Choroid plexus epithelial cell (primary cell): ENCODE measurements around the gene FBXO45.
A peak's percentile ranks its signal among the peaks of the same experiment; 100 is the strongest.
"Not testable (repeated sequence)": the region's sequence is repeated elsewhere in the genome, so short reads cannot be mapped to it uniquely, and the experiment has no call there.

Experiments
- DNase-seq: peaks from one replicate; pipeline ENCODE4 v3.0.0-alpha.2; 2010; ENCODE audit warnings: low read depth
- H3K4me3 ChIP-seq: 2 replicates; pipeline ENCODE4 v1.5.1; 2011; ENCODE audit warnings: low read depth, mild to moderate bottlenecking, control low read depth, low read length, moderate library complexity
- TF ChIP-seq, protein P1 (sequence below): conservative IDR thresholded peaks from 2 replicates; pipeline ENCODE4 v1.5.1; 2011; ENCODE audit warnings: low read depth, mild to moderate bottlenecking, control low read depth, inconsistent platforms, low read length, moderate library complexity

FBXO45 gene

GRCh38 chr3:196603683-196604082, 35.2 kb downstream of the FBXO45 start:
- DNase-seq = no peak
- no peak overlapping the region for H3K4me3 ChIP-seq
- TF ChIP-seq, protein P1, sequence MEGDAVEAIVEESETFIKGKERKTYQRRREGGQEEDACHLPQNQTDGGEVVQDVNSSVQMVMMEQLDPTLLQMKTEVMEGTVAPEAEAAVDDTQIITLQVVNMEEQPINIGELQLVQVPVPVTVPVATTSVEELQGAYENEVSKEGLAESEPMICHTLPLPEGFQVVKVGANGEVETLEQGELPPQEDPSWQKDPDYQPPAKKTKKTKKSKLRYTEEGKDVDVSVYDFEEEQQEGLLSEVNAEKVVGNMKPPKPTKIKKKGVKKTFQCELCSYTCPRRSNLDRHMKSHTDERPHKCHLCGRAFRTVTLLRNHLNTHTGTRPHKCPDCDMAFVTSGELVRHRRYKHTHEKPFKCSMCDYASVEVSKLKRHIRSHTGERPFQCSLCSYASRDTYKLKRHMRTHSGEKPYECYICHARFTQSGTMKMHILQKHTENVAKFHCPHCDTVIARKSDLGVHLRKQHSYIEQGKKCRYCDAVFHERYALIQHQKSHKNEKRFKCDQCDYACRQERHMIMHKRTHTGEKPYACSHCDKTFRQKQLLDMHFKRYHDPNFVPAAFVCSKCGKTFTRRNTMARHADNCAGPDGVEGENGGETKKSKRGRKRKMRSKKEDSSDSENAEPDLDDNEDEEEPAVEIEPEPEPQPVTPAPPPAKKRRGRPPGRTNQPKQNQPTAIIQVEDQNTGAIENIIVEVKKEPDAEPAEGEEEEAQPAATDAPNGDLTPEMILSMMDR = no peak

GRCh38 chr3:196604548-196604947, 36.1 kb downstream of the FBXO45 start:
- H3K4me3 ChIP-seq = no peak overlapping the region
- DNase-seq = no peak
- TF ChIP-seq, protein P1 = no peak

DNA sequence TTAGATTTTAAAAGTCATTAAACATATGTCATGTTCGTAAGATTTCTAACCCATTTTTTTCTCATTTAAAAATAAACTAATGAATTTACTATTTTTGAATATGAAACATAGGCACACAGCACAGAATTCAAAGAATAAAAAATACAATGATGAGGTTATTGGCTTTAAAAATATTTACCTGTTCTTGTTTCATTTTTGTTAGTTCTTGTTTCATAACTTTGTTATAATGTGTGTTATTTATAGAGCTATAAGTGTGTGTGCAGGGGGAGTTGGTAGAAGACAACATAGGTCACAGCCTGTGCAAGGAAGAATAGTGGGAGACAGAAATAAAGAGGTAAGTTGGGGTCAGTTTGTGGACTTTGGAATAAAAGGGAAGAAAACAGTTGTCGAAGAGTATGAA, 40.2 kb downstream of the FBXO45 start:
- H3K4me3 ChIP-seq = no peak overlapping the region
- TF ChIP-seq, protein P1 = no peak
- DNase-seq = no peak

GRCh38 chr3:196609343-196609775, 40.9 kb downstream of the FBXO45 start:
- DNase-seq = peak; percentile 83
- TF ChIP-seq, protein P1 = peak; percentile 88
- no peak overlapping the region for H3K4me3 ChIP-seq

DNA sequence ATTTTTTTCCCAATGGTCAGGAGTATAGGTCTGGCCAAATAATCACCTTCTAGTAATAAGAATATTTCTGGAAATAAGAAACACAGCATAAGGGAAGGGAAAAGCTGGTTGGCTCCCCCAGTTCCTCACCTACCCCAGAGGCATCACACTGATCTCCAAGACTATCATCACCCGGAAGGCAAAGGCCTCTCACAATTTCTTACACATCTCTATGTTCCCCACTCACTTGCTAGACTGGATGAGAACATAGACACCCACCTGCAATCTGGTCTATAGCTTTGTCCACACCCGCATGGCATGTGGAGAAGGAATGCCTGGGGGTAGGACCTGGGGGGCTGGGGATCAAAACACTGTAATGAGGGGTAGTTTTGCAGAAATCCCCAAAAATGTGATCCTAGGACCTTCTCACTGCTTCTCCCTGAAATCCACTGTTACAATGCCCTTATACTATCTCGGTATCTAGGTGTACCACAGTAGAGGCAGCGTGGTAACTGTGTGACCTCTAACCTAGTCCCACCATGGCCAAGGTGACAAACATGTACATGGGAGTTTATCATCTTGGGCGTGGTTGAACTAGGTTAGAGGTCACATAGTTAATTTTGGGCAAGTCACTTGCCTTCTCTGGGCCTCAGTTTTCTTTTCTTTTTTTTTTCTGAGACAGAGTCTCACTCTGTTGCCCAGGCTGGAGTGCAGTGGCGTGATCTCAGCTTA, 41.5 kb downstream of the FBXO45 start:
- no peak overlapping the region for H3K4me3 ChIP-seq
- no peak for DNase-seq
- TF ChIP-seq, protein P1 = no peak

DNA sequence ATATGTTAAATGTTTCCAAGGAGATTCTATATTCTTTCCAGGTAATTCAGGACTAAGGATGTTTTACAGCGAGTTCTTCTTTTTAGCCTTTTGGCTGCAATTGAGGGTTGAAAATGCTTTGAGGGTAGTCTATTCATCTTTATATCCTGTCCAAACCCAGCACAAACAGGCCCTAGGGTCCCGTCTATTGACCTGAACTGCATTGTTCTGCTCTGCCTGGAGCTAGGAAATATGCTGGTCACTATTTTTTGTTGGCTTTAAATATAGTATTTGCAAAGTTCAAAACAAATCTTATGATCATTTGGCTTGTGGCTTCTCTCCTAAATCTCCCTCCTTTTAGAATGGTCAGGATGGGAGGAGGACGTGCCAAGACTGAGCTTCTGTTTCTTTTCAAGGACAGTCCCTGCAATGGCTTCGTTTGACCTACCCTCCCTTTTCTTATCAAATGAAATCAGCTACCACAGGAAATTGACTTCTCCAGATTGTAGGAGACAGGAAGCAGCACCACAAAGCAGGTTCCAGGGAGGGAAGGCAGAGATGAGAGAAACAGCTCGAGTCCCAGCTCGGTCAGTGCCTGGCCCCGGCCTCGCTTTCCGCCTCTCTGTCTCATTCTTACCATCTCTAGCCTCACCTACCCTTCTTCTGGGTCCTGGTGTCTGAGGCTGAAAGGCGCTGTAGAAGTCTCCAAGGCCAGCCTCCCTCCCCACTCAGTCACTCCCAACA, 43.5 kb downstream of the FBXO45 start:
- no peak overlapping the region for H3K4me3 ChIP-seq
- TF ChIP-seq, protein P1 = no peak
- DNase-seq = no peak

DNA sequence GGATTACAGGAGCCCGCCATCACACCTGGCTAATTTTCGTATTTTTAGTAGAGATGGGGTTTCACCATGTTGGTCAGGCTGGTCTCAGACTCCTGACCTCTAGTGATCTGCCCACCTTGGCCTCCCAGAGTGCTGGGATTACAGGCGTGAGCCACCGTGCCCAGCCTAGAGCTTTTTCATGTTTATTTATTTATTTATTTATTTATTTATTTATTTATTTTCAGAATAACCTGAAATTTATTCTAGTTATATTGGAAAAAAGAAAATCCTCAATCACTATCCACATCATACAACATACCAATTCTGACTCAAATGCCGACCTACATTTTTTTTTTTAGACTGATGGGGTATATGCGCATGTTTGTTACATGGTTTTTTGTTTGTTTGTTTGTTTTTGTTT, 46.8 kb downstream of the FBXO45 start:
- DNase-seq, H3K4me3 ChIP-seq: not testable (repeated sequence)
